GM12875 (cell line): ENCODE measurements around the gene RUNX1.

Experiments
- H3K4me3 ChIP-seq: one replicate; pipeline ENCODE4 v1.5.1; 2011; ENCODE audit warnings: low read depth, low read length, control low read depth
- TF ChIP-seq, protein P1 (sequence below): IDR thresholded peaks from 2 replicates; pipeline ENCODE4 v1.5.1; 2011; ENCODE audit warnings: low read depth, mild to moderate bottlenecking, control low read depth, inconsistent platforms, low read length, moderate library complexity, borderline replicate concordance; ENCODE audit not compliant: insufficient read depth

Gene RUNX1

DNA sequence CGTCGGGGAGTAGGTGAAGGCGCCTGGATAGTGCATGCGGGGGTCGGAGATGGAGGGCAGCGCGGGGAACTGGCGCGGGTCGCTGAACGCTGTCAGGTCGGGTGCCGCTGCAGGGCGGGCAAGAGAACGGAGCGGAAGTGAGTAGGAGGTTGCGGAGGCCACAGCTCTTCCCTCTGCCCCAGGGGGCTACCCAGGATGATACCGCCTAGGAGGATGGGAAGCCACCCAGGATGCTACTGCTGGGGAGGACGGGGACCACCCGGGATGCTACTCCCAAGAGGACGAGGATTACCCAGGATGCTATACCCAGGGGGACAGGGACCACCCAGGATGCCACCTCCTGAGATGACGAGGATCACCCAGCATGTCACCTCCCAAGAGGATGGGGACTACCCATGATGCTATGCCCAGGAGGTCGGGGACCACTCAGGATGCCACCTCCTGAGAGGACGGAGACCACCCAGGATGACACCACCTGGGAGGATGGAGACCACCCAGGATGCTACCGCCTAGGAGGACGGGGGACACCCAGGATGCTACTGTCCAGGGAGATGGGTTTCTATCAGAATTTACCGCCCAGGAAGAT lies 256.5 kb downstream of the RUNX1 start:
- TF ChIP-seq, protein P1, sequence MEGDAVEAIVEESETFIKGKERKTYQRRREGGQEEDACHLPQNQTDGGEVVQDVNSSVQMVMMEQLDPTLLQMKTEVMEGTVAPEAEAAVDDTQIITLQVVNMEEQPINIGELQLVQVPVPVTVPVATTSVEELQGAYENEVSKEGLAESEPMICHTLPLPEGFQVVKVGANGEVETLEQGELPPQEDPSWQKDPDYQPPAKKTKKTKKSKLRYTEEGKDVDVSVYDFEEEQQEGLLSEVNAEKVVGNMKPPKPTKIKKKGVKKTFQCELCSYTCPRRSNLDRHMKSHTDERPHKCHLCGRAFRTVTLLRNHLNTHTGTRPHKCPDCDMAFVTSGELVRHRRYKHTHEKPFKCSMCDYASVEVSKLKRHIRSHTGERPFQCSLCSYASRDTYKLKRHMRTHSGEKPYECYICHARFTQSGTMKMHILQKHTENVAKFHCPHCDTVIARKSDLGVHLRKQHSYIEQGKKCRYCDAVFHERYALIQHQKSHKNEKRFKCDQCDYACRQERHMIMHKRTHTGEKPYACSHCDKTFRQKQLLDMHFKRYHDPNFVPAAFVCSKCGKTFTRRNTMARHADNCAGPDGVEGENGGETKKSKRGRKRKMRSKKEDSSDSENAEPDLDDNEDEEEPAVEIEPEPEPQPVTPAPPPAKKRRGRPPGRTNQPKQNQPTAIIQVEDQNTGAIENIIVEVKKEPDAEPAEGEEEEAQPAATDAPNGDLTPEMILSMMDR: no peak
- no peak overlapping the region for H3K4me3 ChIP-seq

DNA sequence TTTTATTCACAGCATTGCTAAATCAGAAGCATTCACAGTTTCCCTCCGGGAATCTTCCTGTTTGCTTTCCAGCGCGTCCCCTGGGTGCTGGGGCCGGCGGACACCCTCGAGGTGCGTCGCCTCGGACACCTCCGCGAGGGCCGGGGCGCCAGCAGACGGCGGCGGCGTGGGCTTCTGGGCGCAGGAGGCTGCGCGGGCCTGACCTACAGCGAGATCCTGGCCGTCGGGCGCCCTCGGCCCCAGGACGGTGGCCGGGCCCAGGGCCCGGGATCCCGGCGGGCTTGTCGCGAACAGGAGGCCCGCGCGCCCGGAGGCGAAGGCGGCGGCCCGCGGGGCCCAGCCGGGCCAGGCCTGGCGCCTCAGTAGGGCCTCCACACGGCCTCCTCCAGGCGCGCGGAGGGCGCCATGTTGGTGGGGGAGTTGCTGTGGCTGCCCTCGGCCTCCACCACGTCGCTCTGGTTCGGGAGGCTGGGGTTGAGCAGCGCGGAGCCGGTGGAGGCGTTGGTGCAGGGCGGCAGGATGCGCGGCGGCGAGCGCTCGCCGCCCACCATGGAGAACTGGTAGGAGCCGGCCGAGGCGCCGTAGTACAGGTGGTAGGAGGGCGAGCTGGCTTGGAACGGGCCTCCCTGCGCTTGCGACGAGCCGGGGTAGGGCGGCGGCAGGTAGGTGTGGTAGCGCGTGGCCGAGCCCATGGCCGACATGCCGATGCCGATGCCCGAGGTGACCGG lies 257.2 kb downstream of the RUNX1 start:
- TF ChIP-seq, protein P1: no peak

DNA sequence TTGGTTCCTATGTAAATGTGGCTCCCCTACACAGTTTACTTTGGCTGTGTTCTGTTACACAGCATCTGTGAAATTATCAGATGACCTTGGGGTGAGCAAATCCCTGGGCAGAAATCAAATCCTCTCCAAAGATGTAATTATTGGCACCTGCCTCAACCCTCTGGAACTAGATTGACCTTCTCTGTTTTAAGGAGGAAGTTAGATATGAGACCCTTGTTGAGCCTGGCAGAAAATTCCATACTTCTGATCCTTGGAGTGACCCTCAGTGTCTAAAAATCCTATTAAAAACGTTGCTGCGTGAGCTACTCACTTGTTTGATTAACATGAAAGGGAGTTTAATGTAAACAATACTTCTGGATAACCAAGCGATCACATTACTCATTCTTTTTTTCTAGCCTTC lies 258.3 kb downstream of the RUNX1 start:
- TF ChIP-seq, protein P1: no peak
- no peak overlapping the region for H3K4me3 ChIP-seq

More for the DNA sequence above, 257.2 kb downstream of the RUNX1 start:
- no peak overlapping the region for H3K4me3 ChIP-seq

DNA sequence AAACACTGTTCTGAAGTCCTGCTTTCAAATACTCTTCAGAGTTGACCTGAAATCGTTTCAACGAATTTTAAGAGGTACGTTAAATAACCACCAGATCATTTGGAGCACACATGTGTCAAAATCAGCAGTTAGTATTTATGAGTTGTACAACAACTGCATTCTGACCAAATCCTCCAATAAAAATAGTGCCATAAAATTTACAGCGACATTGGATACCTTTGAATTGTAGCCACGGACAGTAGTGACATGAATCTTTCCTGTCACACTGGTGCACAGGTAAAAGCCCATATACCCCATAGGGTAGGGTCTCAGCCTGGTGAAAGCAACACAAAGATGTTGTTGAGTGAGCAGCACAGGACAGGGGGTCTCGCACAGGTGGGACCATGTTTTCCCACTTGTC lies 258.8 kb downstream of the RUNX1 start:
- TF ChIP-seq, protein P1: no peak

DNA sequence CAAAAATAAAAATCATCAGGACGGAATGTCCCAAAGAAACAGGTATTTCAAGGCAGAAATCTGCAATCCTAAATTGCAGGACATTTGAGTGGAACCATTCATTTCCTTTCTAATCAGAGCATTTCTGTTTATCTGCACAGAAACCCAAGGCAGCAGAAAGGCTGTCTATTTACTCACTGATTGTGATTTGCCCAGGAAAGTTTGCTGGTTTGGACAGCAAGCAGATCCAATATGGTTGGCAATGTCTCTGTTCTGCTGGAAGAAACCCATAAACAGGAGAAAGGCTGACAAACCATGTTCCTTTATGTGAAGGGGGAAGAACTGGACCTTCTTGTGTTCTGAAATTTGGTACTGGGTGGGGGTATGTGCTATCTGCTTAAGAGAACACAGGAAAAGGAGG lies 260.2 kb downstream of the RUNX1 start:
- no peak overlapping the region for H3K4me3 ChIP-seq
- TF ChIP-seq, protein P1: no peak

More for the DNA sequence above, 258.8 kb downstream of the RUNX1 start:
- H3K4me3 ChIP-seq: no peak overlapping the region

DNA sequence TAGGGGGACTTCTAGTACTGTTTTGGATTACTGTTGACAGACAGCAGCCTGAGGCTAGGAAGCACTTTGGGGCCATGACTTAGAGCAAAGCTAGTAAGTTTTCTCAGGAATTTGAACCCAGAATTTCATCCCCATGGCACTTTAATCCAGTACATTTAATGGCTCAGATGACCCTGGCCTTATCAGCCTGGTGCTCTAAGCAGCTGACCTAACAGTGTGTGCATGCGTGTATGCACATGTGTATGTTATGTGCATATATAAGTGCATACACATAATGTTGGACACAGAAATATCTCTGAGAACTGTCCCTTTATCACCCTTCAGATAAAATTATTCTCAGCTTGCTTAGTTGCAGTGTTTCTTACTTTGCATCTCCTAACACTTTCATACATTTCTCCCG lies 265.3 kb downstream of the RUNX1 start:
- H3K4me3 ChIP-seq: no peak overlapping the region
- TF ChIP-seq, protein P1: no peak
